HFFc6 (cell line): ENCODE results near the gene VCX3B. TPM values are rescaled to one million over a fixed set of nuclear protein-coding genes. Genes with fewer than 3 reads are reported as not detected.
"Not testable (repeated sequence)": the region's sequence is repeated elsewhere in the genome, so short reads cannot be mapped to it uniquely, and the experiment has no call there.

Source experiments
- DNase-seq: peaks from one replicate; pipeline ENCODE4 v3.0.0-alpha.2; 2018
- H3K27ac Mint-ChIP-seq: 2 replicates; pipeline ENCODE4 v1.8.0; 2020; ENCODE audit warnings: mild to moderate bottlenecking, mixed read lengths
- H3K27me3 Mint-ChIP-seq: 2 replicates; pipeline ENCODE4 v1.8.0; 2021; ENCODE audit warnings: mild to moderate bottlenecking, moderate library complexity, mixed read lengths; ENCODE audit not compliant: insufficient read depth
- H3K36me3 Mint-ChIP-seq: 2 replicates; pipeline ENCODE4 v1.8.0; 2021; ENCODE audit warnings: low read depth, mixed read lengths
- H3K4me1 Mint-ChIP-seq: 2 replicates; pipeline ENCODE4 v1.8.0; 2020; ENCODE audit warnings: low read depth, mixed read lengths
- H3K4me3 Mint-ChIP-seq: 2 replicates; pipeline ENCODE4 v1.8.0; 2020; ENCODE audit warnings: mild to moderate bottlenecking, moderate library complexity, mixed read lengths
- H3K9me3 Mint-ChIP-seq: 2 replicates; pipeline ENCODE4 v1.8.0; 2020; ENCODE audit warnings: mild to moderate bottlenecking, mixed read lengths
- CTCF ChIP-seq: fragments of 200-600 bp; sonication (generic); IDR thresholded peaks from 2 replicates; pipeline ENCODE4 v1.5.0; 2021; ENCODE audit warnings: antibody characterized with exemption, mild to moderate bottlenecking
- long read RNA-seq: library from polyadenylated mRNA; unstranded; transcript quantifications from one replicate; pipeline ENCODE4 v2.0.0, GENCODE V29; 2019
- total RNA-seq, 6 experiments: library from RNA; stranded (reverse); fragmentation: NEBNext Ultra II Directional; extraction: Animal tissue kit (Norgen Biotek cat#: 25700); gene quantifications; 2 replicates in 1 of 6; 3 replicates in 5 of 6; pipeline ENCODE4 v1.2.3, GENCODE V29; 2021

The VCX3B gene
- total RNA-seq, result not detected
- long read RNA-seq, result 0 reads

DNA sequence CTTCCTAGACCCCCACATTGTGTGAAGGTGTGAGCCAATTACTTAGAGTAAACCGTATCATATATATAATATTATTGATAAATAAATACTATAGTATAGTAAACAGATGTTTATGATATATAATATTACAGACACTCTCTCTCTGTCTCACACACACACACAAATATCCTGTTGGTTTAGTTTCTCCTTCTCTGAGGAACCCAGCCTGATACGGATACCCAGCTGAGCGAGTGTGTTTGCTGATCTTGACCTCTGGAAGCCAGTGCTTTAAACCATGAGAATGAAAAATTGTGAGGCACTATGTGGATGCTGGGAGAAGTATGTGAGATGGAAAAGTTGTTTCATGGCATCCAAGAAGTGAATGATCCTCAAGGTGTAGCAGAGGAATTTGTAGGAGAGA, at the start of gene VCX3B:
Gene VCX3B (plus strand): TSS at position 301 of the 400 bp plus-strand sequence. CDS start 621 bp downstream, outside the sequence.
- not testable (repeated sequence) for DNase-seq, H3K27ac Mint-ChIP-seq, H3K27me3 Mint-ChIP-seq, H3K4me3 Mint-ChIP-seq, H3K4me1 Mint-ChIP-seq, H3K9me3 Mint-ChIP-seq, H3K36me3 Mint-ChIP-seq

GRCh38 chrX:8418301-8418700, 46.3 kb upstream of the VCX3B start:
- no peak for TF ChIP-seq CTCF
- no peak overlapping the region for H3K27ac Mint-ChIP-seq
- no peaks in the 10 kb centered on the region for H3K27me3 Mint-ChIP-seq
- no peaks in the 10 kb centered on the region for H3K4me1 Mint-ChIP-seq
- H3K9me3 Mint-ChIP-seq, result peaks cover 5% of the 10 kb centered on the region
- H3K36me3 Mint-ChIP-seq, result peaks cover 8% of the 10 kb centered on the region; the same call in 1 of the 2 replicates
- H3K4me3 Mint-ChIP-seq, result no peak overlapping the region
- no peak for DNase-seq

- H3K27ac Mint-ChIP-seq, result no peak overlapping the region
- no peaks in the 10 kb centered on the region for H3K4me1 Mint-ChIP-seq
- H3K4me3 Mint-ChIP-seq, result no peak overlapping the region
- no peaks in the 10 kb centered on the region for H3K27me3 Mint-ChIP-seq
- H3K36me3 Mint-ChIP-seq, result no peaks in the 10 kb centered on the region
- peaks cover 5% of the 10 kb centered on the region for H3K9me3 Mint-ChIP-seq
- no peak for TF ChIP-seq CTCF
- DNase-seq, result no peak
These were observed 39.7 kb upstream of the VCX3B start for GRCh38 chrX:8424912-8425311.

- H3K4me3 Mint-ChIP-seq, result no peak overlapping the region
- no peak for DNase-seq
- H3K27ac Mint-ChIP-seq, result no peak overlapping the region
- H3K36me3 Mint-ChIP-seq, result no peaks in the 10 kb centered on the region
- TF ChIP-seq CTCF, result no peak
- peaks cover 3% of the 10 kb centered on the region; the same call in 1 of the 2 replicates for H3K9me3 Mint-ChIP-seq
- H3K27me3 Mint-ChIP-seq, result no peaks in the 10 kb centered on the region
- no peaks in the 10 kb centered on the region for H3K4me1 Mint-ChIP-seq
These were observed 34.9 kb upstream of the VCX3B start for GRCh38 chrX:8429692-8430249.

- TF ChIP-seq CTCF, result no peak
- H3K4me3 Mint-ChIP-seq, result no peak overlapping the region
These were observed 34.2 kb upstream of the VCX3B start for GRCh38 chrX:8430444-8430843.

DNA sequence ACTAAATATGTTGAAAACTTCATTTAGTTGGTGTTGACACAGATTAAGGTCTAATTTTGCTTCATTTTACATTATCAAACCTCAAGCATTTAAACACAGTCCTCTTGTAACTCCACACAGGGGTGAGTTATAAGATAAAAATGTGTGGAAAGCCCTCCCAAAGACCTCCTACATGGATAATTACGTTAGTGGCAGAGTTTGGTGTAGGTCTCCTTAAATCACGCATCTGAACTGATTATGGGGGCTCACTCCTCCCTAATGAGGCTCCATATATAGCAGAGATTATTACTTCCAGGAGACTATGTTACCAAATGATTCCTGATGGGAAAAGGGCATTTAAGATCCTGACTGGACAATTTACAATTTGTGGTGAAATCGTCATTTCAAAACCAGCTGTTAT, 32.2 kb upstream of the VCX3B start:
- Mint-ChIP-seq H3K27ac (no peak overlapping the region), H3K4me3 (no peak overlapping the region), H3K4me1 (no peaks in the 10 kb centered on the region), H3K9me3 (peaks cover 3% of the 10 kb centered on the region; the same call in 1 of the 2 replicates), H3K36me3 (no peaks in the 10 kb centered on the region), H3K27me3 (no peaks in the 10 kb centered on the region)
- no peak for DNase-seq
- no peak for TF ChIP-seq CTCF

More at GRCh38 chrX:8430444-8430843, 34.2 kb upstream of the VCX3B start:
- no peaks in the 10 kb centered on the region for H3K36me3 Mint-ChIP-seq
- no peaks in the 10 kb centered on the region for H3K4me1 Mint-ChIP-seq
- H3K9me3 Mint-ChIP-seq, result peaks cover 3% of the 10 kb centered on the region; the same call in 1 of the 2 replicates
- DNase-seq, result no peak
- no peaks in the 10 kb centered on the region for H3K27me3 Mint-ChIP-seq
- H3K27ac Mint-ChIP-seq, result no peak overlapping the region
